Activated CD4-positive, alpha-beta T cell treated with anti-CD3 and anti-CD28 coated beads, Interleukin-2, amount 50 U/mL, for 1 hour (primary cell): Measurements from ENCODE around the gene FHAD1.
A peak's percentile ranks its signal among the peaks of the same experiment; 100 is the strongest.

Experiments used
- DNase-seq: peaks from one replicate; pipeline ENCODE4 v3.0.0-alpha.2; 2020

Gene FHAD1

GRCh38 chr1:15405106-15405850 lies 158.3 kb downstream of the FHAD1 start:
- DNase-seq, result no peak

- DNase-seq, result no peak
Measured at GRCh38 chr1:15406614-15407559, 159.9 kb downstream of the FHAD1 start.

- no peak for DNase-seq
Measured at GRCh38 chr1:15407580-15407979, 160.6 kb downstream of the FHAD1 start.

GRCh38 chr1:15408890-15409387 lies 161.9 kb downstream of the FHAD1 start:
- no peak for DNase-seq

GRCh38 chr1:15409388-15410222 lies 162.6 kb downstream of the FHAD1 start, which contains the start of gene EFHD2:
TSS of gene EFHD2 (plus strand) at chr1:15409888. CDS start at chr1:15409972, 84 bp downstream.
- DNase-seq, result peak; percentile 87

GRCh38 chr1:15410223-15410883 lies 163.3 kb downstream of the FHAD1 start:
- no peak for DNase-seq

GRCh38 chr1:15410884-15411245 lies 163.8 kb downstream of the FHAD1 start:
- DNase-seq, result no peak

- DNase-seq, result no peak
Measured at GRCh38 chr1:15411593-15412137, 164.6 kb downstream of the FHAD1 start.

GRCh38 chr1:15412175-15412800 lies 165.3 kb downstream of the FHAD1 start:
- DNase-seq, result peak; percentile 36

GRCh38 chr1:15412843-15413242 lies 165.8 kb downstream of the FHAD1 start:
- DNase-seq, result no peak

- DNase-seq, result no peak
Measured at GRCh38 chr1:15413563-15414444, 166.8 kb downstream of the FHAD1 start.

- no peak for DNase-seq
Measured at GRCh38 chr1:15414445-15414983, 167.5 kb downstream of the FHAD1 start.

GRCh38 chr1:15417059-15417934 lies 170.3 kb downstream of the FHAD1 start:
- DNase-seq, result peak; percentile 52

- DNase-seq, result no peak
Measured at GRCh38 chr1:15418806-15419515, 171.9 kb downstream of the FHAD1 start.

- no peak for DNase-seq
Measured at GRCh38 chr1:15420853-15421465, 173.9 kb downstream of the FHAD1 start.

GRCh38 chr1:15422871-15423270 lies 175.8 kb downstream of the FHAD1 start:
- DNase-seq, result no peak

- DNase-seq, result no peak
Measured at GRCh38 chr1:15423355-15424077, 176.5 kb downstream of the FHAD1 start.
